Measurements from ENCODE around the gene ABCA13. TPM values are rescaled to one million over a fixed set of nuclear protein-coding genes. Genes with fewer than 3 reads are reported as not detected.

ABCA13 gene
- total RNA-seq = under 0.01 TPM in 1 of 2 replicates, not detected in the other

GRCh38 chr7:48171202-48171601, at the start of gene ABCA13:
TSS of gene ABCA13 (plus strand) at chr7:48171458. CDS start at chr7:48171484, 26 bp downstream.

Other genes starting within 250 kb of the ABCA13 start
- under 0.01 TPM in 2 replicates for gene PKD1L1, start 223.0 kb upstream of the ABCA13 start, total RNA-seq
- gene HUS1, start 191.8 kb upstream of the ABCA13 start, total RNA-seq = 20.5 and 24.5 TPM in 2 replicates
- gene SUN3, start 142.4 kb upstream of the ABCA13 start, total RNA-seq = not detected in 2 replicates
- 0.17 TPM in 1 of 2 replicates, not detected in the other for gene C7orf57, start 135.9 kb upstream of the ABCA13 start, total RNA-seq
- 12.1 and 16.1 TPM in 2 replicates for gene UPP1, start 82.2 kb upstream of the ABCA13 start, total RNA-seq